AG04449 (cell line): ENCODE data around the gene DDX56.

ENCODE experiments used
- CTCF ChIA-PET: fragments of 350-600 bp; formaldehyde crosslinking; extraction: SDS; loops from one replicate; lab custom pipeline; 2021; ENCODE audit warnings: antibody characterized with exemption; lab: Yijun Ruan, JAX
- POLR2A ChIA-PET: fragments of 400-600, 350-600 bp; formaldehyde crosslinking; extraction: SDS; loops from one replicate; lab custom pipeline; 2020; ENCODE audit warnings: antibody characterized with exemption, inconsistent platforms; lab: Yijun Ruan, JAX
- DNase-seq: peaks from one replicate; pipeline ENCODE4 v3.0.0-alpha.2; 2010; ENCODE audit warnings: low read depth, low spot score
- H3K4me3 ChIP-seq: 2 replicates; pipeline ENCODE4 v1.5.1; 2011; ENCODE audit warnings: low read depth, mild to moderate bottlenecking, control low read depth, low read length
- TF ChIP-seq, protein P1 (sequence below): IDR thresholded peaks from one replicate; pipeline ENCODE4 v1.5.1; 2011; ENCODE audit warnings: mild to moderate bottlenecking, moderate library complexity, low read length, control low read depth, inconsistent platforms; ENCODE audit not compliant: insufficient read depth; ENCODE audit errors: missing control alignments

Gene DDX56

DNA sequence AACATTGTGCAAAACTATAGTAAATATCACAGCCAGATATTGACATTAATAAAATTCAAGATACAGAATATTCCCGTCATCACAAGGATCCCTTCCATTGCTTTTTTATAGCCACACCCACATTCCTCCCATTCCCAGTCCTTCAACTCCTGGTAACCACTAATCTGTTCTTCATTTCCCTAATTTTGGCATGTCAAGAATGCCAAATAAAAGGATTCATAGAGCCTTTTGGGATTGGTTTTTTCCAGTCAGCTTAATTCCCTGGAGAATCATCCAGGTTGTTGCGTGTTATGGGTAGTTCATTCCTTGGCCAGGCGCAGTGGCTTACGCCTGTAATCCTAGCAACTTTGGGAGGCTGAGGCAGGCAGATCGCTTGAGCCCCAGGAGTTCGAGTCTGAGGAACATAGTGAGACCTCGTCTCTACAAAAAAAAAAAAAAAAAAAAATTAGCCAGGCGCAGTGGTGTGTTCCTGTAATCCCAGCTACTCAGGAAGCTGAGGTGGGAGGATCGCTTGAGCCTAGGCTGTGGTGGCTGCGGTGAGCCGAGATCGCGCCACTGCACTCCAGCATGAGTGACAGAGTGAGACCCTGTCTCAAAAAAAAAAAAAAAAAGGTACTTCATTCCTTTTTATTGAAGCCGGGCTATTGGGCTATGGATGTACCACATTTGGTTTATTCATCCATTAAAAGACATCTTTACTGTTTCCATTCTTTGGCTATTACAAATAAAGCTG is 35.4 kb upstream of the DDX56 start:
- TF ChIP-seq, protein P1, sequence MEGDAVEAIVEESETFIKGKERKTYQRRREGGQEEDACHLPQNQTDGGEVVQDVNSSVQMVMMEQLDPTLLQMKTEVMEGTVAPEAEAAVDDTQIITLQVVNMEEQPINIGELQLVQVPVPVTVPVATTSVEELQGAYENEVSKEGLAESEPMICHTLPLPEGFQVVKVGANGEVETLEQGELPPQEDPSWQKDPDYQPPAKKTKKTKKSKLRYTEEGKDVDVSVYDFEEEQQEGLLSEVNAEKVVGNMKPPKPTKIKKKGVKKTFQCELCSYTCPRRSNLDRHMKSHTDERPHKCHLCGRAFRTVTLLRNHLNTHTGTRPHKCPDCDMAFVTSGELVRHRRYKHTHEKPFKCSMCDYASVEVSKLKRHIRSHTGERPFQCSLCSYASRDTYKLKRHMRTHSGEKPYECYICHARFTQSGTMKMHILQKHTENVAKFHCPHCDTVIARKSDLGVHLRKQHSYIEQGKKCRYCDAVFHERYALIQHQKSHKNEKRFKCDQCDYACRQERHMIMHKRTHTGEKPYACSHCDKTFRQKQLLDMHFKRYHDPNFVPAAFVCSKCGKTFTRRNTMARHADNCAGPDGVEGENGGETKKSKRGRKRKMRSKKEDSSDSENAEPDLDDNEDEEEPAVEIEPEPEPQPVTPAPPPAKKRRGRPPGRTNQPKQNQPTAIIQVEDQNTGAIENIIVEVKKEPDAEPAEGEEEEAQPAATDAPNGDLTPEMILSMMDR = no peak
- CTCF ChIA-PET = no interaction called here
- POLR2A ChIA-PET = no interaction called here
- DNase-seq = no peak
- no peak overlapping the region for H3K4me3 ChIP-seq

DNA sequence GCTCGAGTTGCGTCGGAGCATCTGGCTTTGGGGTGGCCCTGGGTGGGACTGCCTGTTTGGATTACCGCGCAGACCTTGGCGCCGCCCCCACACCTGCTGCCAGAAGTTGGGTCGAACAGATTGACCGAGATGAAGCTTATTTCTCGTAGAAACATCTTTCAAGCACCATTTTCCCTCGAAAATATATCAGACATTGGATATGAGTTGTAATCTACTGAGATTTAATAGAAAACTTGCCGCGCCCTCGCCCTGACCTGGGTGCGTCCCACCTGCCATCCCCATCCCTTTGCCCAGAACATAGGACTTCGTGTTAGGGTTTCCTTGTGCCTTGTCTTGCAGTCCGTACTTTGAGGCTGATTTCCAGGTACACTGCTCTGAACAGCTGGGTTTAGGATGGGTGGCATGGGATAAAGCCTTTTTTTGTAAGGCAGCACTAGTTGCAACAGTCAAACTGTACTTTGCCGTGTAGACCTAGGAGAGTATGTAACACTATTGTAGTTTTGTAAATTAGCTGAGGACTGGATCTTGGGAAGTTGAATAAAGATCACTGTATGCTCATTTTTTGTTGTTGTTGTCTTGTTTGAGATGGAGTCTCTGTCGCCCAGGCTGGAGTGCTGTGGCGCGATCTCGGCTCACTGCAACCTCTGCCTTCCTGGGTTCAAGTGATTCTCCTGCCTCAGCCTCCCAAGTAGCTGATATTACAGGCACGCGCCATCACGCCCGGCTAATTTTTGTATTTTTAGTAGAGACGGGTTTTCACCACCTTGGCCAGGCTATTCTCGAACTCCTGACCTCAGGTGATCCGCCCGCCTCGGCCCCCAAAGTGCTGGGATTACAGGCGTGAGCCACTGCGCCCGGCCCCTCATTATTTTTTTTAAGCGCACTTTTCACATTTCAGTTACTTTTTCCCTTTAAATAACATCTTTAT is 33.7 kb upstream of the DDX56 start:
- DNase-seq = no peak
- CTCF ChIA-PET = interaction anchor here (0.7 to 1.0 kb wide), 2 partner anchors 9 to 17 kb away, joined by 3 read pairs; no protein-coding TSS in a partner anchor
- peak overlapping the region; percentile 90 for H3K4me3 ChIP-seq
- TF ChIP-seq, protein P1 = no peak
- POLR2A ChIA-PET = interaction anchor here (0.7 to 1.7 kb wide), 8 partner anchors 14 to 191 kb away, joined by 3 to 8 read pairs (median 4); partner anchors contain the start of gene TMED4

DNA sequence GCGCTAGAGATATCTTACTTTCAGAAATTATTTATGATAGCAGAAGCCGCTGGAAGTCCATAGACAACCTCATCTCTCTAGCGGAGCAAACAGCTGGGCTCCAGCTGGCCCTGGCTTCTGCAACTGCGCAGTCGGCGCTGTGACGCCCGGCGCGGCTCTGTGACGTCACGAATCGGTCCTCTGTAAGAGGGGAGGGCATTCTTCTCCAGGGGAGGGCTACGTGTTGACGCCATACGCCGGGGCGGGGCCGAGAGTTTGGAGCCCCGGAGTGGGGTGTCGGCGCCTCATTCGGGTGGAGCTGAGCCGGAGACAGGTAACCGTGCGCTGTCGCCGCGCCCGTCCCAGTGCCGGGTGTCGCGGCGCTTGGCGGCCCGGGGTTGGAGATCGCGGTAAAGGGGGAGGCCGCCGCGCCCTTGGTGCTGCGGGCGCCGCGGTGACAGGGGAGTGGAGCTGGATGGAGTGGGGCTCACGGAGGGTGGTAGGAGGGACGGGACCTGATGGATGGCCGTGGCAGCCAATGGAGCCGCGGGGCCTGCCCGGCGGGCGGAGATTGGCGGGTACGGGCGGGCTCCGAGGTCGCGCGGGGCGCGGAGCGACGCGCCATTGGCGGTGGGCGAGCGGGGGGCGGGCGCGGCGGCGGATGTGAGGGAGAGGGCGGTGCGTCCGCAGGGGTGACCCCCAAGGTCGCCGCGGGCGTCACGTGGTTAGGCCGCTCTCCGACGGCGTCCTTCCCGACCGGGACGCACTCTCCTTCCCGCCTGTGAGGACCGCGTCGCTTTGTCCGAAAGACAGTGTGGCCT is 32.8 kb upstream of the DDX56 start, which contains the start of gene OGDH:
Gene OGDH (plus strand): TSS at position 287 of the 800 bp plus-strand sequence. CDS start 17,717 bp downstream, outside the sequence.
- CTCF ChIA-PET = interaction anchor here (0.8 kb wide), 1 partner anchor 160 kb away, joined by 3 read pairs; no protein-coding TSS in a partner anchor
- POLR2A ChIA-PET = interaction anchor here (0.6 to 1.7 kb wide), 11 partner anchors 14 to 279 kb away, joined by 3 to 8 read pairs (median 5); partner anchors contain the start of genes PURB and TMED4
- TF ChIP-seq, protein P1 = no peak

DNA sequence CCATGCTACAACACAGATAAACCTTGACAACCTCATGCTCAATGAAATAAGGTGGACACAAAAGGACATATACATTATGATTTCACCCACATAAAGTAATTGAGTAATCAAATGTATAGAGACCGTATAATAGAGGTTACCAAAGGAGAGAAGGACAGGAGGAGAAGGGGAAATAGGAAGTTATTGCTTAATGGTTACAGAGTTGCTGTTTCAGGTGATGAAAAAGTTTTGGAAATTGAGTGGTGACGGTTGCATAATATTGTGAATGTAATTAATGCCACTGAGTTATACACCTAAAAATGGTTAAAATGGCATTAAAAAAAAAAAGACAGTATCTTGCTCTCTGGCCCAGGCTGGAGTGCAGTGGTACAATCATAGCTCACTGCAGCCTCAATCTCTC is 31.2 kb upstream of the DDX56 start:
- CTCF ChIA-PET = no interaction called here
- no peak overlapping the region for H3K4me3 ChIP-seq
- TF ChIP-seq, protein P1 = no peak
- POLR2A ChIA-PET = interaction anchor here (1.7 kb wide), 1 partner anchor 281 kb away, joined by 7 read pairs; the partner anchor contains the start of gene PURB
- no peak for DNase-seq

More for the DNA sequence above, 32.8 kb upstream of the DDX56 start, which contains the start of gene OGDH:
- H3K4me3 ChIP-seq = peak within 1 kb of the TSS; percentile 90
- DNase-seq = peak; percentile 89

DNA sequence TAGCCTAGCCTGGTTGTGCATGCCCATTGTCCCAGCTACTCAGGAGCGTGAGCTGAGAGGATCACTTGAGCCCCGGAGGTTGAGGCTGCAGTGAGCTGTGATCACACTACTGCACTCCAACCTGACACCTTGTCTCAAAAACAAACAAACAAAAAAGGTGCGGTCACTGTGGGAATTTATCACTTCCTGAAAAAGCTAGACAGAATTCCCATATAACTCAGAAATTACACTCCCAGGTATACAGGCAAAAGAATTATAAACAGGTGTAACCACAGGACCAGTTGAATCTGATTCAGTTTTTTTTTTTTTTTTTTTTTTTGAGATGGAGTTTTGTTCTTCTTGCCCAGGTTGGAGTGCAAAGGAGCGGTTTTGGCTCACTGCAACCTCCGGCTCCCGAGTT is 29.5 kb upstream of the DDX56 start:
- H3K4me3 ChIP-seq = no peak overlapping the region
- CTCF ChIA-PET = interaction anchor here (0.8 kb wide), 1 partner anchor 244 kb away, joined by 3 read pairs; the partner anchor contains the start of gene H2AZ2
- TF ChIP-seq, protein P1 = no peak
- POLR2A ChIA-PET = no interaction called here
- DNase-seq = no peak
